ENCODE data around the gene CCDC120. TPM values are rescaled to one million over a fixed set of nuclear protein-coding genes. Genes with fewer than 3 reads are reported as not detected.

Gene CCDC120
- total RNA-seq, 1 experiment from 2014 or later = 5.3 TPM

GRCh38 chrX:49116076-49116475 lies 57.3 kb downstream of the CCDC120 start:
- ATAC-seq = no peak
- no peak overlapping the region for H3K4me3 ChIP-seq (ENCODE audit: low read length)

GRCh38 chrX:49116716-49117115 lies 57.9 kb downstream of the CCDC120 start:
- Histone ChIP-seq H3K4me2 (ENCODE audit: low read length) (no peak overlapping the region), H3K9me2 (replicated peaks; ENCODE audit: low read length) (no peaks in the 10 kb centered on the region), H4K20me1 (ENCODE audit: low read length) (no peaks in the 10 kb centered on the region), H3K9me3 (ENCODE audit: low read length) (no peaks in the 10 kb centered on the region), H3F3A (ENCODE audit: low read length, unreplicated experiment) (no peaks in the 10 kb centered on the region), H3K36me3 (ENCODE audit: low read depth, low read length) (peaks cover 8% of the 10 kb centered on the region; the same call in 1 of the 2 replicates), H3K27ac (ENCODE audit: low read length) (no peak overlapping the region), H2AFZ (ENCODE audit: low read length) (no peak overlapping the region), H3K4me3 (ENCODE audit: low read length) (no peak overlapping the region), H3K4me1 (ENCODE audit: insufficient read depth, low read length) (no peaks in the 10 kb centered on the region), H3K79me2 (ENCODE audit: low read length) (peaks cover 6% of the 10 kb centered on the region), H3K27me3 (ENCODE audit: low read length) (no peaks in the 10 kb centered on the region), H3K9ac (ENCODE audit: low read length) (no peak overlapping the region)
- ChIA-PET POLR2A (ENCODE audit: unreplicated experiment) (no interaction called here), CTCF (no interaction called here)
- TF ChIP-seq EZH2 (IDR thresholded peaks at IDR 0.05; ENCODE audit: low read length, unreplicated experiment) = no peak
- TF ChIP-seq, protein P1, sequence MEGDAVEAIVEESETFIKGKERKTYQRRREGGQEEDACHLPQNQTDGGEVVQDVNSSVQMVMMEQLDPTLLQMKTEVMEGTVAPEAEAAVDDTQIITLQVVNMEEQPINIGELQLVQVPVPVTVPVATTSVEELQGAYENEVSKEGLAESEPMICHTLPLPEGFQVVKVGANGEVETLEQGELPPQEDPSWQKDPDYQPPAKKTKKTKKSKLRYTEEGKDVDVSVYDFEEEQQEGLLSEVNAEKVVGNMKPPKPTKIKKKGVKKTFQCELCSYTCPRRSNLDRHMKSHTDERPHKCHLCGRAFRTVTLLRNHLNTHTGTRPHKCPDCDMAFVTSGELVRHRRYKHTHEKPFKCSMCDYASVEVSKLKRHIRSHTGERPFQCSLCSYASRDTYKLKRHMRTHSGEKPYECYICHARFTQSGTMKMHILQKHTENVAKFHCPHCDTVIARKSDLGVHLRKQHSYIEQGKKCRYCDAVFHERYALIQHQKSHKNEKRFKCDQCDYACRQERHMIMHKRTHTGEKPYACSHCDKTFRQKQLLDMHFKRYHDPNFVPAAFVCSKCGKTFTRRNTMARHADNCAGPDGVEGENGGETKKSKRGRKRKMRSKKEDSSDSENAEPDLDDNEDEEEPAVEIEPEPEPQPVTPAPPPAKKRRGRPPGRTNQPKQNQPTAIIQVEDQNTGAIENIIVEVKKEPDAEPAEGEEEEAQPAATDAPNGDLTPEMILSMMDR (conservative IDR thresholded peaks at IDR 0.05; ENCODE audit: low read depth, low read length) = no peak
- no peak for TF ChIP-seq EZH2phosphoT487 (IDR thresholded peaks at IDR 0.05; ENCODE audit: borderline replicate concordance, low read length)
- ATAC-seq (no peak), DNase-seq (no peak)
- BruUV-seq (replicated peaks) = no TSS peak
- intact Hi-C loops (cut with micrococcal nuclease) = no loop called here

More at GRCh38 chrX:49116076-49116475, 57.3 kb downstream of the CCDC120 start:
- Histone ChIP-seq H3K9me2 (replicated peaks; ENCODE audit: low read length) (no peaks in the 10 kb centered on the region), H3K36me3 (ENCODE audit: low read depth, low read length) (peaks cover 8% of the 10 kb centered on the region; the same call in 1 of the 2 replicates), H3K27me3 (ENCODE audit: low read length) (no peaks in the 10 kb centered on the region), H4K20me1 (ENCODE audit: low read length) (no peaks in the 10 kb centered on the region), H3K4me1 (ENCODE audit: insufficient read depth, low read length) (no peaks in the 10 kb centered on the region), H3K9ac (ENCODE audit: low read length) (no peak overlapping the region), H3K9me3 (ENCODE audit: low read length) (no peaks in the 10 kb centered on the region), H2AFZ (ENCODE audit: low read length) (no peak overlapping the region), H3K79me2 (ENCODE audit: low read length) (no peaks in the 10 kb centered on the region), H3F3A (ENCODE audit: low read length, unreplicated experiment) (no peaks in the 10 kb centered on the region), H3K27ac (ENCODE audit: low read length) (no peak overlapping the region), H3K4me2 (ENCODE audit: low read length) (no peak overlapping the region)
- CTCF ChIA-PET = no interaction called here
- intact Hi-C loops (cut with micrococcal nuclease) = no loop called here
- no TSS peak for BruUV-seq (replicated peaks)
- POLR2A ChIA-PET (ENCODE audit: unreplicated experiment) = no interaction called here
- TF ChIP-seq, protein P1 (conservative IDR thresholded peaks at IDR 0.05; ENCODE audit: low read depth, low read length) = no peak
- TF ChIP-seq EZH2 (IDR thresholded peaks at IDR 0.05; ENCODE audit: low read length, unreplicated experiment) (no peak), EZH2phosphoT487 (IDR thresholded peaks at IDR 0.05; ENCODE audit: borderline replicate concordance, low read length) (no peak)
- DNase-seq = no peak

GRCh38 chrX:49117581-49117980 lies 58.8 kb downstream of the CCDC120 start:
- no peaks in the 10 kb centered on the region for H3K9me2 ChIP-seq (replicated peaks; ENCODE audit: low read length)
- peaks cover 14% of the 10 kb centered on the region for H3K79me2 ChIP-seq (ENCODE audit: low read length)
- H2AFZ ChIP-seq (ENCODE audit: low read length) = no peak overlapping the region
- H3K36me3 ChIP-seq (ENCODE audit: low read depth, low read length) = peaks cover 7% of the 10 kb centered on the region; the same call in 1 of the 2 replicates
- H3K4me3 ChIP-seq (ENCODE audit: low read length) = no peak overlapping the region
- TF ChIP-seq EZH2 (IDR thresholded peaks at IDR 0.05; ENCODE audit: low read length, unreplicated experiment) (no peak), EZH2phosphoT487 (IDR thresholded peaks at IDR 0.05; ENCODE audit: borderline replicate concordance, low read length) (no peak)
- TF ChIP-seq, protein P1 (conservative IDR thresholded peaks at IDR 0.05; ENCODE audit: low read depth, low read length) = no peak
- intact Hi-C loops (cut with micrococcal nuclease) = no loop called here
- peaks cover 5% of the 10 kb centered on the region; the same call in 1 of the 2 replicates for H3K4me1 ChIP-seq (ENCODE audit: insufficient read depth, low read length)
- CTCF ChIA-PET = no interaction called here
- H3K4me2 ChIP-seq (ENCODE audit: low read length) = no peak overlapping the region
- H3K9ac ChIP-seq (ENCODE audit: low read length) = no peak overlapping the region
- H3K27ac ChIP-seq (ENCODE audit: low read length) = no peak overlapping the region
- no peaks in the 10 kb centered on the region for H3F3A ChIP-seq (ENCODE audit: low read length, unreplicated experiment)
- no peak for DNase-seq
- H3K27me3 ChIP-seq (ENCODE audit: low read length) = no peaks in the 10 kb centered on the region
- BruUV-seq (replicated peaks) = no TSS peak
- POLR2A ChIA-PET (ENCODE audit: unreplicated experiment) = no interaction called here
- no peaks in the 10 kb centered on the region for H4K20me1 ChIP-seq (ENCODE audit: low read length)
- ATAC-seq = no peak
- no peaks in the 10 kb centered on the region for H3K9me3 ChIP-seq (ENCODE audit: low read length)

Measured in PC-3 (cell line).